Kidney tubule cell (primary cell): ENCODE results near the gene VAC14.
"Not testable (repeated sequence)": the region's sequence is repeated elsewhere in the genome, so short reads cannot be mapped to it uniquely, and the experiment has no call there.

ENCODE experiments used
- DNase-seq: peaks from one replicate; pipeline ENCODE4 v3.0.0-alpha.2; 2018; ENCODE audit warnings: low spot score

The VAC14 gene

GRCh38 chr16:70644763-70645597 is 156.0 kb downstream of the VAC14 start:
- no peak for DNase-seq

GRCh38 chr16:70643264-70643663 is 157.7 kb downstream of the VAC14 start:
- not testable (repeated sequence) for DNase-seq

- DNase-seq = no peak
These were observed 158.3 kb downstream of the VAC14 start for GRCh38 chr16:70642633-70643032.

- no peak for DNase-seq
These were observed 161.9 kb downstream of the VAC14 start for GRCh38 chr16:70638814-70639792.
